GM15510 (cell line): ENCODE data around the gene PIP4K2A.

Source experiments
- POLR2A ChIP-seq: IDR thresholded peaks from 3 replicates; pipeline ENCODE4 v1.6.1; 2011; ENCODE audit warnings: borderline replicate concordance; ENCODE audit not compliant: insufficient read length; ENCODE audit errors: extremely low read depth

The PIP4K2A gene

DNA sequence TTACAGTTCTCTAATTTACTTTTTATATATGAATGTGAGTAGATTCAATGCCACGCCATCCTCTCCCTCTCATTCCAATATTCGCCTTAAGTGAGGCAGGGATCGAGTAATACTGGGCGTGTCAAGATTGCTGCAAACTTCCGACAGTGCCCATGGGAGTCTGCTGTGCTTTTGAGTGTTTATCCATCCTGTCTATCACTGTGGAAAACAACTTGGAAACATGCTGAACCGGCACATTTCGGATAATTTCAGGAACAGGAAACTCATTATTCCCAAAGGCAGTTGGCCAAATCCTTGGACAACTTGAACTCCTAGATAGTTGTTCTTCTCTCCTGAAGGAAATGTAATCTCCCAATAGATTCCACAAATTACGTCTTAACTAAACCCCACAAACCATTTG is 28.5 kb downstream of the PIP4K2A start:
- no peak for TF ChIP-seq POLR2A

DNA sequence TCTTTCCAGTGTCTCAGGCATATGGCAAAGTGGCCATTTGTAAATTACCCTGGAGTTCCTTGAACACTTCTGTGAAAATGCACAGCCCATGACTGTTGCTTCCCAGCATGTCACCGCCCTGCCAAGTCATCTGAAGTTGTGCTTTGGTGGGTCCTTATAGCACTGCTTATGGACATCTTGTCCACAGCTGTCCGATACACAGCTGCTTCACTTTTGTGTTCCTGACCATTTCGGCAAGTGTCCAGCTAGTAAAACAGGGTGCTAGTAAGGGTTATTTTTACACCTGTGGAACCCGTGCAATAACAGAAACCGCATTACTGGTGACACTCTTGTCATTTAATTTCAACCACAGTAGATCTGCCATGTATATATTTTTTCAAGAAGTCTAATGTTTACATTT is 29.7 kb downstream of the PIP4K2A start:
- TF ChIP-seq POLR2A, result no peak

DNA sequence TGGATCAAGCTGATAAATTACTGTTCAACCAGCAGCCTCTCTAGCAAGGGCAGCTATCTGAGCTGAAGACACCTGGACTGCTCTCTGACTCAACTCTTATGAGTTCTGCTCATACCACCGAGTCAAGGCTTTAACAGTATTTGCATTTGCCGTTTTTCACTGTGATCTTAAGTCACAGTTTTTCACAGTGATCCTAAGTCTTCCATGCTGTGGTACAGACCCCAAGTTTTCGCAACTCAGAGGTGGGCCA is 31.3 kb downstream of the PIP4K2A start:
- no peak for TF ChIP-seq POLR2A

DNA sequence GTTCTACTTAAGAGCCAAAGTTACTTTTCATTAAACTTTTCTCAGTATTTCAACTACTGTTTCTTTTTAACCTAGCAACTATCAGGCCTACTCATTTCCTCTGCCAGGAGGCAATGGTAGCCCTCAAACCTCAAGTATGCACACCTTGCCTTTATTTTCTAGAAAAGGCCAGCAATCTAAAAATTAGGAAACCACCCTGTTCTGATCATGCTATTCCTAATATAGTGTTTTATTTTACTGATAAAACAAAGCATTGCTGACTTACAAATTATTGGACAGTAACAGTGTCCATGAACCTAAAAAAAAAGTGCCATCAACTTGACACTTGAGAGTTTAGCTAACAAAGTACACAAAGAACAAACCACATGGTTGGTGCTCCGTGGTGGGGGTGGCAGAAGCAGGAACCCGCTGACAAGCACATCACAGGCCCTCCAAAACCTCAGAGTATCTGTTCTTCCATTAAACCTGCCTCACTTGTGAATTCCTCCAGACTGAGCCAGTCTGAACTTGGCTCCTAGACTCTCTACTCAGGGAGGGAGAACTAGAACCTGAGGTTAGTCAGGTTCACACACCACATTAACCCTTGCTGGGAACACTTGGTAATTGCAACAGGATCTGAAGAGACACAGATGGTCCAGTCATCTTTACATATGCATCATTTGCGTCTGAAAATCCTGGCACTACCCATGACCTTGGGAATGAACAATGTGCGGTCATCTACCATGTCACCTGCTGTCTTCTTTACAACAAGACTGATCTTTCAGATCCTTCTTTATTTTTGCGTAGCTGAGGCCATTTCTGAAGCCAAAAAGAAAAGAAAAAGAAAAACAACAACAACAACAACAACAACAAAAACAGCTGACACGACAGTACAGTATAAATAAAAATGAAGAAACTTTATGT is 31.9 kb downstream of the PIP4K2A start:
- no peak for TF ChIP-seq POLR2A

DNA sequence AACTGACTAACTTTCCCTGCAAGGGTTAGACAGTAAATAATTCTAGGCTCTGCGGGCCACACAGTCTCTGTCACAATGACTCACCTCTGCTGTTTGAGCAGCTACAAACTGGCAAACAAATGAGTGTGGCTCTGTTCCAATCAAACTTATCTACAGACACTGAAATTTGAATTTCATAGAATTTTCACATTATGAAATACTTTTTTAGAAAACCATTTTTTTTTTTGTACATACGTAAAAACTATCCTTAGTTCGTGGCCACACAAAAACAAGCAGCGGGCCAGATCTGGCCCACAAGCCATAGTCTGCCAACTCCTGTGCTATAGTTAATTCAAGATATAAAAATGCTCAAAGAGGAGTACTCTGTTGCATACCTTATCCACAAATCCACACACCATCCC is 32.6 kb downstream of the PIP4K2A start:
- no peak for TF ChIP-seq POLR2A

DNA sequence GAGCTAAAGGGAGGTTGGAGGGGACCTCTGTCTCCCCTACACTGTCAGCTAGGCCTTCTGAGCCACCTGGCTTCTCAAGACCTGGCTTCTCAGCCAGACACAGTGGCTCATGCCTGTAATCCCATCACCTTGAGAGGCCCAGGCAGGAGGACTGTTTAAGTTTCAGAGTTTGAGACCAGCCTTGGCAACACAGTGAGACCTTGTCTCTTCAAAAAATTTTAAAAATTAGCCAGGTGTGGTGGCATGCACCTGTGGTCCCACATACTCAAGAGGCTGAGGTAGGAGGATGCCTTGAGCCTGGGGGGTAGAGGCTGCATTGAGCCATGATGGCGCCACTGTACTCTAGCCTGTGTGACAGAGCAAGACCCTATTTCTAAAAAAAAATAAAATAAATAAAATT is 33.1 kb downstream of the PIP4K2A start:
- TF ChIP-seq POLR2A, result no peak

DNA sequence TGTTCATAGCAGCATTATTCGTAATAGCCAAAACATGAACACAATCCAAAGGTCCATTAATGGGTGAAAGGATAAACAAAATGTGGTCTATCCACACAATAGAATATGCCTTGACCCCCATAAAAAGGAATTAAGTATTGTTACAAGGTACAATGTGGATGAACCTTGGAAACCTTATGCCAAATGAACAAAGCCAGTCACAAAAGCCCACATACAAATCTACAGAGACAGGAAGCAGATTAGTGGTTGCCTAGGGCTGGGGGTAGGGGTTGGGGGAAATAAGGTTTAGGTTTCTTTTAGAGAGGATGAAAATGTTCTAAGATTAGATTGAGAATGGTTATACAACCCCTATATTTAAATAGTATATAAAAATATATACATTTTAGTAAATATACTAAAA is 34.8 kb downstream of the PIP4K2A start:
- TF ChIP-seq POLR2A, result no peak

DNA sequence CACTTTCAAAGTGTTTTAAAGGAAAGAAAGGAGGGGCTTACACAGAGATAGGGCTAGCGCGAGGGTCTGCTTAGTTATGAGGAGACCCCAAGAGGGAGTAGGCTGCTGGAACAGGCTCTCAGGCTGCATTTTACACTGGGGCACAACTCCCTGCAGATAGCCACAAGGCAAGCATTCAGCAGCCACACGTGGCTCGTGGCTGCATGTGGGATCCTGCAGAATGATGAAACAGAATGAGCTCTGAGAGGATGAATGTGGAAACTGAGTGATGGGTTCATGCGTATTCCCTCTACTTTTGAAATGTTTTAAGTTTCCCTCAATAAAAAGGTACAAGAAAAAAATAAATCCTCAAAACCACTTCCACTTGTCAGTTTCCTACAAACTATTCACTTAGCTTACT is 37.0 kb downstream of the PIP4K2A start:
- no peak for TF ChIP-seq POLR2A

DNA sequence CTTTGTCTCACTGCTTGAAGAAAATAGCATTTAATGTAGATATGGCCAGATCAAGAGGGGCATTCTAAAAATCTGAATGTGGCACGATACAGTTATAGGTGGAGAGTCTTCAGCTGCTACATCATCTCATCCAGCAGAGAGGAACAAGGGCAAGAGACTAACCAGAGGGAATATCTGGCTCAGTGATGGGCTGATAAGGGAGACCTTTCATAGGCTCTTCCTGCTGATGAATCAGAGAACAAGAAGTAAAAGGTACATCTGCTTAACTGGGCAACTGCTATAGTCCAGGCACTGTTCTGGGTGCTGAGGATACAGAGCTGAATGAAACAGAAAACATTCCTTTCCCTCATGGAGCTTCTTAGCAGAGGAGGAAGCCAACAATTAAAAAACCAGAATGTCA is 37.9 kb downstream of the PIP4K2A start:
- TF ChIP-seq POLR2A, result no peak

DNA sequence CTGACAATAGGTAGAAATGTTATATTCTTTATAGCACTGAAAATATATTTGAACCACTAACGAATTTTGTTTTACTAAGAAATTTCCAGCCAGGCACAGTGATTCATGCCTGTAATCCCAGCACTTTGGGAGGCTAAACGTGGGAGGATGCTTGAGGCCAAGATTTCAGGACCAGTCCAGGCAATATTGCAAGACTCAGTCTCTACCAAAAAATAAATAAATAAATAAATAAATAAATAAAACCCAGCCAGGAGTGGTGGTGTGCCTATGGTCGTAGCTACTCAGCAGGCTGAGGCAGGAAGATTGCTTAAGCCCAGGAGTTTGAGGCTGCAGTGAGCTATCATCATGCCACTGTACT is 39.8 kb downstream of the PIP4K2A start:
- no peak for TF ChIP-seq POLR2A

DNA sequence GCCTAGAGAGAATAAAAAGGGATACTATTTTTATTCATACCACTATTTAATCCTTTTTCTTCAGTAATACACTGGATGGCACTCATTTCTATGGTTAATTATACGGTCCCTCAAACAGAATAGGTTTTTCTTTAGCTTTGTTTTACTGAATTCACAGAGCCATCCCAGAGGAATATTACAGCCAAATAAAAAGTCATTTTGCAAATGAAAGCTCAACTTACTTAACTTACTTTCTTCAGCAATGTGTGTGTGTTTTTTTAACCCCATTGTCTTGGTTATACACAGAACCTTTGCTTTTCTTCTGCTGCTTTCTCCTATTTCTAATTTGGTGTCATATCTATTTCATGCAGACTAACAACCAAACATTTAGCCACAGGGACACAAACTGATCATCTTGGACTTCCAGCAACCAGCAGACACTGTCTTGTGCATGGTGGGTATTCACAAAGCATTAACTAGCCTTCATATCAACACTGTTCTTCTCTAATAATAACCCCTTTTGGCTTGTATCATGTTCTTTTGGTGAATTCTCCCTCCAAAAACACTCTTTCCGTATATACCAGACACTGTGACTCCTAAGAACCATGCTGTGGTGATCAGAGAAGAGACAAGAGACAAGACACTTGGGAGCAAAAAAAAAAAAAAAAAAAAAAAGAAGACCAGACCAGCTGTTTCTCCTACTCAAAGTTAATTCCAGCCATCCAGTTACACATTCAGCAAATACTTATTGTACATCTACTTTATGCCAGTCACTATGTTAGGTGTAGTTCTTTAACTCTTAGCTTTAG is 40.4 kb downstream of the PIP4K2A start:
- TF ChIP-seq POLR2A, result no peak

DNA sequence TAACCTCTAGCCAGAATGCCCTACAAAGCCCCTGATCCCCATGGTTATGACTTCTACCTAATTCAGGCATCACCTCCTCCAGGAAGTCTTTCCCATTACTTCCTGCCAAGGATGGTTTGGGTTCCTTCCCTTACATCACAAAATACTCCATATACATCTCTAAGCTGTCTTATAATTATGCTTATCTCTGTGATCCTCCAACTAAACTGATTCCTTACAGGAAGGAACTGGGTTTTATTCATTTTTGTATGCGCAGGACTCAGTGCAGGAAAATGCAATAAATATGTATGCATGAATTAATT is 41.3 kb downstream of the PIP4K2A start:
- no peak for TF ChIP-seq POLR2A

DNA sequence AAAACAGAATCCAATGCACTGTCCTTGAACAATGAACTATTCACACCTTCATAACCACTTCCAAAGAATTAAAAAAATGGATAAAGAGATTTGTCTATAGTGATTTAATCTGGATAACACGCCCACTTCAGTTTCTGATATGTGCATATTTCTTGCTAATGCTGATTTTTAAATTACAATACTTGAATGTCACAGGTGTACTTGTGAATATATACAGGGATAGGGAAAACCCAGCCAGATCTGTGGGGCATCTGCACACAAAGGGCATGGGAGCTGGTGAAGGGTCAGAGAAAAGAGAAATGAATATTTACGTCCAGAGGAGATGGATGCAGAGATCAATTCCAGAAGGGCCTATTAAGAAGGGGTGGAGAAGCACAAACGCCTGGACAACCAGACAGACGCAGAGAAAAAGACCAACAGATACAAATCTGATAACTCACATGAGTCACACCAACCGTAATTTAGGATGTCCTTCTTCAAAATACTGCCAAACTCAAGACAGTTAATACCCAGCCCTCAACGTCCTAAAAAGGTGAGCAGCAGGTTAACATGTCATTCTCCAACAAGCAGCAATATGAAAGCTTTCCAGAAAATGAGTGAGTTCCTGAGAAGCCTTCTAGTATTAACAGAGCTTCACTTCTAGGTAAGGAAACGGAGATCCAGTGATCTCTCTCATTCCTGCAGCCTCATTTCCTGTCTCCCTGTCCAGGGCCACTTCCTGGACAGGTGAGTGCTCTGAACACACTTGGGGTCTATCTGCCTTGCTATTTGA is 41.9 kb downstream of the PIP4K2A start:
- TF ChIP-seq POLR2A, result no peak

DNA sequence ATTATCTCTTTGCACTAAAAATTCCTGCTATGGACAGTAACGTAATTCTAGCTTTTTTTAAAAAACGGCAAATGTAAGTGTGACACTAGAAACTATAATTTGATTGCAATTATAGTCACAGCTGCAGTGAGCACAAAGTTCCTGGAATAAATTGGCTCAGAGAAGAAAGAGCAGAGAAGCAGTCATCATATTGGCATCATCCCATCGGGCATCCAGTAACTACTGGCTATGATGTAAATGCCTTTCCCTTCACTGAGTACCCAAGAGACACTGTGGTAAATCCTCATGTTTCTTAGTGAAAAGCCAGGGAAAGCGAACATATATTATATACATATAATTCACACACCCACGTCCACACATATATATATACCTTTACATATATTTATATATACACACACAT is 43.6 kb downstream of the PIP4K2A start:
- TF ChIP-seq POLR2A, result no peak

DNA sequence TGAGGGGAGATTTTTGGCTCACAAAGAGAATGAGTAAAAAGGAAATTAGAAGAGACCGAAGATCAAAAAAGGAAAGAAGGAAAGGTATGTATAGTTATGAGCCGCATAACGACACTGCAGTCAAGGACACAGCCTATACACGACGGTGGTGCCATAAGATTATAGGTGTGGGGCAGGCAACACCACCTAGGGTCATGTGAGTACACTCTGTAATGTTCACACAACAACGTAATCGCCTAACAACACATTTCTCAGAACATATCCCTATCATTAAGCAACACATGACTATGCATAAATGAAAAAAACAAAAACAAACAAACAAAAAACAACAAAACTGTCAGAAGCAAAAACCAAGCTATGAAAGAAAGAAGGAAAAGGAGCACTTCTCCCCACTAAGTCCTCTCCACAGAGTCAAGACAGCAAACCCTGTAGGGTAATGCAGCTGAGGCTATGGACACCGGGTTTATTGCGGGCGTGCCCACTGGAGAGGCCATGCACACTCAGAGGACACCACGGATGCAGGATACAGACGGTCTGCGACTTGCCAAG is 45.1 kb downstream of the PIP4K2A start:
- TF ChIP-seq POLR2A, result no peak

DNA sequence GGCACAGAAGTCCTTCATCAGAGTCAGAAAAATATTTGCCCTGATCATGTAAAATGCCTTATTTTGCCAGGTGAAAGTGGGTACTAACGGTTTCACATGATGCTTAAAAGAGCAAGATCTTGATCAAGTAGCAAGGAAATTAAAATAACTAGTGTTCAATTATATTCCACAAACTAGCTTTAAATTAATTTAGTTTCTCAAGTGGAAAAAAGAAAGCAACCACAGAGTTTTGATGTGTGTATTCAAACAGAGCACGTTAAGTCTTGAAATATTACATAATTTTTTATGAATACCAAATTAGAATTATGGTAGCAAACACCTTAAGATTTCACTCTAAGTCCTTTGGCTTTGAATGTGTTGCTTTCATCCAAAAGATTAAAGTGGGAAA is 47.3 kb downstream of the PIP4K2A start:
- TF ChIP-seq POLR2A, result no peak

DNA sequence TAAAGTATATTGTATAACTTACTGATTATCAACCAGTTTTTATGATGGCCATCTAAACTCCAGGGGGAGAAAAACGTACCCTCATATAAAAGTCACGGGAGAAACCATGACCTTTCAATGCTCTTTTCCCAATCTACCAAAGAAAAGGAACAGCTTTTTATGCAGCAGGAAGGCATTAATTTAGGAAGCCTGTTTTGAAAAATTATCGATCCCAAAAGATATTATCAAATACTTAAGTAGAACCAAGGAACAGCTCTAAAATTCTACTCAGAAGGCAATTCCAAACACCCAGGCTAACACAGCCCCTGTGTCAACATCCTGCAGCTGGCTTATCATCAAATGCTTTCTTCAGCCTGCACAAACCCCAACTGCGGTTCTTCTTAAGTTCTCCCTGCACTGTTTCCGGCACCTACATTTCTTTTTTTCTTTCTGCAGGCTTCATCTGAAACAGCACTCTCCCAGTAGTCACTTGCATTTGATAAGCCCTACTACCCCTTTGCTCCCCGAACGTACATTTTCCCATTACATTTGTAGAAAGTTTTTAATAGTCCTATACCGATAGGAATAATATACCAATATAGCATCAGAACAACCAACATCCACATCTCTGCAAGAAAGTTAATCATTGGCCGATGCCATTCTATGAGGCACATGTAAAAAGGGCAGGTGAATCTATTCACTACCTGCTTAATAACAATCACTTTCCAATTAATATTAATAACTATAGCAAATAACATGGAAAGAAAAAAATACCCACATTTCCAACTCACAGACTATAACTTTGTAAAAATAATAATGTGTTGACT is 47.9 kb downstream of the PIP4K2A start:
- no peak for TF ChIP-seq POLR2A
